HG03565 (cell line): ENCODE measurements around the gene TKT.

Experiments
- ATAC-seq: cut with Tn5 transposase; IDR thresholded peaks from one replicate; pipeline ENCODE4 v1.9.1; 2021; ENCODE audit warnings: mild to moderate bottlenecking, moderate library complexity; ENCODE audit not compliant: unreplicated experiment

The TKT gene

DNA sequence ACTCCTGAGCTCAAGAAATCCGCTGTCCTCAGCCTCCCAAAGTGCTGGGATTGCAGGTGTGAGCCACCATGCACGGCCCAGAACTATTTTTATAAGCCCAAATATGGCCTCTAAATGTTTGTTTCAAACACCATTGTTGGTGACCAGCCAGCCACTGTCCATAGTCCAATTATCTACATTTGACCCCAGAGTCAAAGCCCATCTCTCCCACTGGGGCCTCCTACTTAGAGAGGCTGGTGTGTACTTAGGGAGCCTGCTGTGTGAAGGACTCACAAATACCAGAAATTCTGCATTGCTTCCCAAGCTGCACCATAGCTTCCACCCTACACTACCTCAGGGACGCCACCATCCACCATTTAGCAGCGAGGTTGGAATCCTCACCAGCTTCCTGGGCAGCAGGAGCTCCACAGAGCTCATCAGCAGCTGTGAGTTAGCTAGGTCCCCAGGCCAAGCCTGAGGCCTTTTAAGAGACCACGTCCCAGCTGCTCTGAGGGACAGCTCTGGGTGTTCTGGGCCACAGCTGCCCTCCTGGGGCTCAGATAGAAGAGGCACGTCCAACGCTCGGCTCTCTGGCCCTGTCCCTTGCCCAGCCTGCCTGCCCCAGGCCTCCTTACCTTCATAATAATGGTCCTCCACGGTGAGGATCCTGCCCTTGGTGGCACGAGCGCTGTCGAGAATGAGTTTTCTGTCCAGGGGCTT, 29.5 kb downstream of the TKT start:
- no peak for ATAC-seq

- ATAC-seq = no peak
Measured at GRCh38 chr3:53225651-53226050, 30.2 kb downstream of the TKT start.

DNA sequence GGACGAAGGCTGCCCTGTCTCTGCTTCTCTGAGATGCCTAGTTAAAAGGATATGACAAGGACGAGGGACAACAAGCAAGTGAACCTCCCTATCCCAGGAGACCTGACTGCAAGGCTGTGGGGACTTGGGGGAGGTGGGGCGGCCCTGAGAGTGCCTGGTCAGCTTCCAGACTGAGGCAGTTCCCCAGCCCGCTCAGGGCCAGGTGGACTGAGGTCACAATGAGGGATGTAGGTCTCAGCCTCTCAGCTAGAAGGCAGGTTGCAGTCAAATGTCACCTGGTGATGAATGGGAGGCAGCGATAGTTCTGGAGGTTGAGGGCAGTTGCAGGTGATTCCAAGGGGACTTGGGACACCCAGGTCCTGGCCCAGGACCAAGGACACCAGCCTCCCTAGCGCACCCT, 30.6 kb downstream of the TKT start:
- ATAC-seq = no peak

DNA sequence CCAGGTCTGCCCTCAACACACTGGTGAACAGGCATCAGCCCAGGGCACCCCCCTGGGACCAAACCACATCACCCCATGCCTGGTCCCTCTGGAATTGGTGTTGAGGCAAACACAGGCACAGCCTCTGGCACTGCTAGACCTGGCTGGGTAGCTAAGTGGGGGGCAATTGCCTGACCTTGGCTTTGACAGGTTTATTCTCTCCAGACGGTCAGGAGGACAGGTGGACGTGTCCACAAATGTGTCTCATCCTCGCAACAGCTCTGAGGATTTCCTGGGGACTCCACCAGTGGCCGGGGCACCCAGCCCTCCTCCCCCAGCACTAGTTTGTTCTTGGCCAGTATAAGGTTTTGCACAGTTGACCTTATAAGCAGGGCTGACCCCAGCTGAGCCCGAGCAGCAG, 31.3 kb downstream of the TKT start:
- ATAC-seq = no peak

DNA sequence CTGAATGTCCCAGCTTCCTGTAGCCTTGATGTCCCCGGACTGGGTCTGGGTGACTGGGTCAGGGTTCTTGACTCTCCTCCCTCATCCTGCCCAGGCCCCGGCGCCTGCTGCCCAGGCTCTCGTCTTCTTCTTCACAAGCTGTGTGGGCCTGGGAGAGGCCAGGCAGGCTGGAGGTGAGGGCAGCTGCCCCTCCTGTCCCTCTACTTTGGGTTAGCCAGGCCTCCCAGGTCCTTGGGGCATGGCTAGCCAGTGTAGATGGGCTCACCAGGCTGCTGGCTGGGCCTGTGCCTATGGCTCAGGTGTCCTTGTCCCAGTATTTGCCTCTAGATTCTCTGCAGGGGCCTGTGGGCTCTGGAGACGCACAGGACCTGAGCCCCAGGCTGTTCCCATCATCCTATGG, 31.8 kb downstream of the TKT start:
- ATAC-seq = no peak

- no peak for ATAC-seq
Measured at GRCh38 chr3:53223541-53223966, 32.3 kb downstream of the TKT start.

DNA sequence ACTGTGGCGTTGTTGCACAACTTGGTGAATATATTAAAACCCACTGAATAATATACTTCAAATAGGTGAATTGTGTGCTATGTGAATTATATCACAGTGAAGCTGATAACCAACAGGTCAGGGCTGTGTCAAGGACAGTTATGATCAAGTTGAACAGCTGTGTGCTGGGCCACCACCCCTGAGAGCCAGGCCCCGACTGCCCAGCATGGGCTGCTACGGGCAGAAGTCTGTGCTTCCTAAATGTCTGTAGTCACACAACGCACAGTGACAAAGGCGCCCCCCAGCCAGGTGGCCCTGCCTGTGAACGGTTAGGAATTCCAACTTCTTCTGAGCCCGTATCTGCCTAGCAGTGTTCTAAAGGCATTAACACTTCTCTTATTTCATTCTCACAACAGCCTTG, 32.8 kb downstream of the TKT start:
- ATAC-seq = no peak

GRCh38 chr3:53222183-53222901, 33.5 kb downstream of the TKT start:
- ATAC-seq = no peak

GRCh38 chr3:53221827-53222182, 34.0 kb downstream of the TKT start:
- ATAC-seq = no peak

DNA sequence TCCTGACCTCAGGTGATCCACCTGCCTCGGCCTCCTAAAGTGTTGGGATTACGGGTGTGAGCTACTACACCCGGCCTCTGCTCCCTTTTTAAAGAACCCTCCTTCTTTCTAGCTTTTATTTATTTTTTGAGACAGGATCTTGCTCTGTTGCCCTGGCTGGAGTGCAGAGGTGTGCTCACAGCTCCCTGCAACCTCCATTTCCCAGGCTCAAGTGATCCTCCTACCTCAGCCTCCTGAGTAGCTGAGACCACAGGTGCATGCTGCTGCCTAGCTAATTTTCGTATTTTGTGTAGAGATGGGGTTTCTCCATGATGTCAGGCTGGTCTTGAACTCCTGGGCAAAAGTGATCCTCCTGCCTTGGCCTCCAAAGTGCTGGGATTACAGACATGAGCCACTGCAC, 34.5 kb downstream of the TKT start:
- no peak for ATAC-seq

DNA sequence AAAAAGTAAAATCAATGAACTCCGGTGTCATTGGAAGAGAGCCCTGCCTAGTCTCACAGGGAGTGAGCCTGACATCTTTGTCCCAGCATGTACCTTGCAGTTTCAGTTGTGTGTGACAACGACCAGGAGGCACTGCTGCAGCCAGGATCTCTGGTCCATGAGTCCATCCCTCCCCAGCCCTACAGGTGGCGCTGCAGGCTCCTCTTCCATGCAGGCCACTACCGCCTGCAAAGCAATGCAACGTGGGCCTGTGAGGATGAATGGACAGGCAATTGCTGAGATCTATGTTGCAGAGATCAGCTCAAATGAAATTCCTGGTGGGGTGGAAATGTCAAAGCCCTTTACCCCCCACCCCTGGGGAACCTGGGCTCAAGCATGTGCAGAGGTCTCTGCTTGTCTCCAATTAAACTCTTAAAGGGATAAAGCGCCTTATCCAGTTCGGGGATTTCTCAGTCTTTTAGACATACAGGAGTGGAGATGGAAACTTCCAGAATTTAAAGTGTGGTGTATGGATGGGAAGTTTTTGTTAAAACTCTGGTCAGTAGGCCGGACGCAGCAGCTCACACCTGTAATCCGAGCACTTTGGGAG, 35.8 kb downstream of the TKT start:
- peak; percentile 62 for ATAC-seq

DNA sequence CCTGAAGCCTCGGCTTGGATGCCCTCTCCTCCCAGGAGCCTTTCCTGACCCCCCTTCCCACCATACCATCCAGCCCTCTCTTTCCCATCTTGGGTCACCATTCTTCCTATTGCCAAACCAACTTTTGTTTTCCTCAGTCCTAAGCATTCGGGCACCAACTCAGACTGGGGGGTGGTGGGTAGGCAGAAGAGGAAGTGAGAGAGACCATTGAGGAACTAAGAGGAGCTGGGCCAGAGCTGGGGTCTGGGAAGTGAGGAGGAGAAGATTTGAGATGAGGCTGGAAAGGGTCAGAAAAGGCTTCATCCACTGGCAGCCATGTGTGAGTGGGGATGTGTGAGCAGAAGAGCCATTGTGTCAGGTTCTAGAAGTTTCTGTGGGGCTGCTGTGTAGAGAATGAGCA, 37.7 kb downstream of the TKT start:
- ATAC-seq = no peak

DNA sequence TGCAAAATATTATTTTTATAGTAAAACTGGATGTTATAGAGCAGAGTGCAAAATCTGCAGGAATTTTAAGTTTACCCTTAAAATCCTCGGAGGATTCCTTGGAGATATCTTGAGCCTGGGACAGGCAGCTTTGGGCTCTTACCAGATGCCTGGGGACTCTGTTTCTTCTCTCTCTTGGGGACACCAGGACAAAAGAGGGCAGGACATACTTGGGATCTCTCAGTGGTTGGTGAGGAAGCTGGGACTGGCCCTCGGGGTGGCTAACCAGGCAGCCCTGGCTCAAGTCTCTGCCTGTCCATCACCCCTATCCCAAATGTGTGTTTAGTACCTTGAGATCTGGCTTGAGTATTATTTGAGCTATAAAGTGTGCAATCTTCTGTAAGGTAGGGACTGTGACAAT, 38.6 kb downstream of the TKT start:
- ATAC-seq = no peak

DNA sequence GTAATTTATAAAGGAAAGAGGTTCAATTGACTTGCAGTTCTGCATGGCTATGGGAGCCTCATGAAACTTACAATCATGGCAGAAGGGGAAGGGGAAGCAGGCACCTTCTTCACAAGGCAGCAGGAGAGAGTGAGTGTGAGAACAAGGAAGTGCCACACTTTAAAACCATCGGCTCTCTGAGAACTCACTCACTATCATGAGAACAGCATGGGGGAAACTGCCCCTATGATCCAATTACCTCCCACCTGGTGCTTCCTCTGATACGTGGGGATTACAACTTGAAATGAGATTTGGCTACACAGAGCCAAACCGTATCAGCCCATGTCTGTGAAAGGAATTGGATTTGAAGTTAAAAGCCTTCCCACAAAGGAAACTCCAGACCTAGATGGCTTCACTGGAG, 39.1 kb downstream of the TKT start:
- ATAC-seq = no peak

DNA sequence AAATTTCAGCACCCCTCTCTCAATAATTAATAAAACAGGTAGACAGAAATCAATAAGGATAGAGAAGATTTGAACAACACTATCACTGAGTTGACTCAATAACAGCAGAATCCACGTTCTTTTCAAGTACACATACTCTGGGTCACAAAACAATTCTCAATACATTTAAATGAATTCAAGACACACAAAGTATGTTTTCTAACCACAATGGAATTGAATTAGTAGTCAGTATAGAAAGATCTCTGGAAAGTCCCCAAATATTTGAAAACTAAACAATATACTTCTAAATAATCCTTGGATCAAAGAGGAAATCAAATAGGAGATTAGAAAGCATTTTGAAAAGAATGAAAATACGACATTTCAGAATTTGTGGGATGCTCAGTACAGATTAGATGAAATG, 40.0 kb downstream of the TKT start:
- no peak for ATAC-seq

- no peak for ATAC-seq
Measured at GRCh38 chr3:53213276-53213675, 42.5 kb downstream of the TKT start.

DNA sequence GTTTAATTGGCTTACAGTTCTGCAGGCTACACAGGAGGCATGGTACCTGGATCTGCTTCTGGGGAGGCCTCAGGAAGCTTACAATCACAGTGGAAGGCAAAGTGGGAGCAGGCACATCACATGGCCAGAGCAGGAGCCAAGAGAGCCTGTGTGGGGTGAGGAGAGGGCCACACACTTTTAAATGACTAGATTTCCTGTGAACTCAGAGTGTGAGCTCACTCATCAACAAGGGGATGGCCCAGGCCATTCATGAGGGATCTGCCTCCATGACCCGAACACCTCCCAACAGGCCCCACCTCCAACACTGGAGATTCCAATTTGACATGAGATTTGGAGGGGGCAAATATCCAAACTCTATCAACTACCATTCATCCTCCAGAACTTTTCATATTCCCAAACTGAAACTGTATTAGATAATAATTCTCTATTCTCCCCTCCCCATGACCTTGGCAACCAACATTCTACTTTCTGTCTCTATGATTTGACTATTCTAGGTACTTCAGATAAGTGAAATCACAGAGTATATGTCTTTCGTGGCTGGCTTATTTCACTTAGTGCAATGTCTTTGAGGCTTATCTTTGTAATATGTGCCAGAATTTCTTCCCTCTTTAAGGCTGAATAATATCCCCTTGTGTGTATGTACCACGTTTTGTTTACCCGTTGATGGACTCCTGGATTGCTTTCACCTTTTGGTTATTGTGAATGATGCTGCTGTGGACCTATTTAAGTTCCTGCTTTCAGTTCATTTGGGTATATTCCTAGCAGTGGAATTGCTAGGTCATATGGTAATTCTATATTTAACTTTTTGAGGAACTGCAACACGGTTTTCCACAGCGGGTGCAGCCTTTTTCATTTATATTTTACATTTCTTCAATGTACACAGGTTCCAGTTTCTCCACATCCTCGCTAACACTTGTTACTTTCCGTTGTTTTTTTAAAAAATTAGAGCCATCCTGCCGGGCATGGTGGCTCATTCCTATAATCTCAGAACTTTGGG, 43.8 kb downstream of the TKT start:
- no peak for ATAC-seq

- ATAC-seq = no peak
Measured at GRCh38 chr3:53202331-53203015, 53.3 kb downstream of the TKT start.

DNA sequence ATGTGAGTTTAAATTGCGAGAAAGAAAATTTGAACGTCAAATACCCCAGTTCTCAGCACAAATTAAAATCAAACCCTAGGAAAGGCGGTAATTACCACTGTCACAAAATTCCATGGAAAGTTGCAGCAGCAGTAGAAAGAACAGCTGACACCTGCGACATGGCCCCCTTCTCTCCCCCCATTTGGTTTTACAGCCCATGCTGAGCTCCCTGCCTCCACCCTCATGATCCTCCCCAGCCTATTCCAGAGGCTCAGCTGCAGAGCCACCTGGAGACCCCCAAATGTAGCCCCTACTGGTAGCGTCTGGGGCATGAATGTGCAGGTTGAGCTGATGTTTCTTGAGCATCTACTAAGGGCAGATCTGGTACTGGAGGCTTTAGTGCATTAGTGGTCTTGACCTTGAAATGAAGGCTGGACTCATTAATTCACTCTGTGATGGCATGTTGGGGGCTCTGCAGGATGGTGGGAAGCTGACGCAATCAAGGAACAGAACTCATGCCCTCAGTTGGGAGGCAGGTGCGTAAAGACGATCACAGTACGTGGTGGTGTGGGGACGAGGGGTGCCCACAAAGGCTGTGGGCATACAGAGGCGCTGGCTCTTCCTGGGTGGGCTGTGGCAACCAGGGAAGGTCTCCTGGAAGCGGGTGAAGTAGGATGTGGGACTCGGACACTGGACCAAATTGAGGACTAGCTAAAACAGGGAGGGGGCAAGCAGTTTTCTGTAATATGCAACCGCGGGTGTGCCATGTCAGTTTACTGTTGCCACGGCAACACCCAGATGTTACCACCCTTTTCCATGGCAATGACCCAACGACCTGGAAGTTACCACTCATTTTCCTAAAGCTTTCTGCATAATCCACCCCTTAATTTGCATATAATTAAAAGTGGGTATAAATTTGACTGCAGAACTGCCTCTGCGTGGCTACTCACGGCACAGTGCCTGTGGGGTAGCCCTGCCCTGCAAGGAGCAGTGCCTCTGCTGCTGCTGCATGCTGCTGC, 55.0 kb downstream of the TKT start:
- no peak for ATAC-seq
